SK-N-SH (cell line): ENCODE results near the gene CCDC34.

ENCODE experiments used
- EP300 ChIP-seq, 2 experiments: IDR thresholded peaks; 2 replicates each; pipeline versions ENCODE4 v1.4.0 to v1.6.1; 2012; ENCODE audit warnings: borderline replicate concordance in 1 of 2, low read depth in 1 of 2, low read length in 1 of 2
- EZH2phosphoT487 ChIP-seq: fragments of 200-600 bp; sonication (generic); IDR thresholded peaks from 2 replicates; pipeline ENCODE4 v1.6.1; 2017; ENCODE audit warnings: low read depth, mixed run types, mild to moderate bottlenecking, antibody characterized with exemption, moderate library complexity, borderline replicate concordance
- NRF1 ChIP-seq: IDR thresholded peaks from 2 replicates; pipeline ENCODE4 v1.6.1; 2012; ENCODE audit warnings: low read depth, mild to moderate bottlenecking, low read length
- SMC3 ChIP-seq: IDR thresholded peaks from 2 replicates; pipeline ENCODE4 v1.6.1; 2012; ENCODE audit warnings: low read depth, low read length, improper control_type of control experiment
- TCF12 ChIP-seq: IDR thresholded peaks from 2 replicates; pipeline ENCODE4 v1.4.0; 2012
- YY1 ChIP-seq: IDR thresholded peaks from 2 replicates; pipeline ENCODE4 v1.4.0; 2012; ENCODE audit warnings: low read depth, mild to moderate bottlenecking
- TF ChIP-seq, protein P1 (sequence below): fragments of 200-600 bp; sonication (generic); IDR thresholded peaks from 2 replicates; pipeline ENCODE4 v1.6.1; 2017; ENCODE audit warnings: antibody characterized with exemption, mild to moderate bottlenecking, moderate library complexity

DNA sequence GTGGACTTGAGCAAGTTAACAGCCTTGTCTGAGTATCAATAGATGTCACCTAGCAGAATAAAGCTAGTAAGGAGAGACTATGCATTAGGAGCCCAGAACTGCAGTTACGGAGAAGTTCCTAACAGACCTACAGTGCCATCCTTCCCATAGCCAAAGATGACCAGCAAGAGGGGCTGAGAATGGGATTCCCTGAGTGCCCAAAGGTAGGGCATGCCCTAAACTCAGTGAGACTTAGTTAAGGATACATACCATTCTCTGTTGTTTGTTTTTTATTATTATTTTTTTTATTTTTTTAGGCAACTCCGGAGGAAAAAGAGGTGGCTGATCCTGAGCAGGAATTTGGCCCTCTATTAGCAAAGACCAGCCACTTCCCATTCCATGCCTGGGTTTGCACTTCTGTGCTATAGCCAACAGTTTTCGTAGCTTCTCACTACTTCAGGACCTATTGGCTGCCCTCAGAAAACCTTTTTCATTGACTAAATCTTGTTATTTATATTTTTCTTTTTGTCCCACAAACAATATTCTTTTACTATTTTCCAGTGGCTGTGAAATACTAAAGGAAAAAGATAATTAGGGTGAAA is 33.3 kb upstream of the CCDC34 start:
- TF ChIP-seq, protein P1, sequence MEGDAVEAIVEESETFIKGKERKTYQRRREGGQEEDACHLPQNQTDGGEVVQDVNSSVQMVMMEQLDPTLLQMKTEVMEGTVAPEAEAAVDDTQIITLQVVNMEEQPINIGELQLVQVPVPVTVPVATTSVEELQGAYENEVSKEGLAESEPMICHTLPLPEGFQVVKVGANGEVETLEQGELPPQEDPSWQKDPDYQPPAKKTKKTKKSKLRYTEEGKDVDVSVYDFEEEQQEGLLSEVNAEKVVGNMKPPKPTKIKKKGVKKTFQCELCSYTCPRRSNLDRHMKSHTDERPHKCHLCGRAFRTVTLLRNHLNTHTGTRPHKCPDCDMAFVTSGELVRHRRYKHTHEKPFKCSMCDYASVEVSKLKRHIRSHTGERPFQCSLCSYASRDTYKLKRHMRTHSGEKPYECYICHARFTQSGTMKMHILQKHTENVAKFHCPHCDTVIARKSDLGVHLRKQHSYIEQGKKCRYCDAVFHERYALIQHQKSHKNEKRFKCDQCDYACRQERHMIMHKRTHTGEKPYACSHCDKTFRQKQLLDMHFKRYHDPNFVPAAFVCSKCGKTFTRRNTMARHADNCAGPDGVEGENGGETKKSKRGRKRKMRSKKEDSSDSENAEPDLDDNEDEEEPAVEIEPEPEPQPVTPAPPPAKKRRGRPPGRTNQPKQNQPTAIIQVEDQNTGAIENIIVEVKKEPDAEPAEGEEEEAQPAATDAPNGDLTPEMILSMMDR, result no peak
- no peak for TF ChIP-seq SMC3
- no peak for TF ChIP-seq EP300 (IDR thresholded peaks at IDR 0.05; ENCODE audit: borderline replicate concordance in 1 of 2, low read depth in 1 of 2, low read length in 1 of 2)
- TF ChIP-seq TCF12, result no peak
- no peak for TF ChIP-seq EZH2phosphoT487
- no peak for TF ChIP-seq NRF1
- no peak for TF ChIP-seq YY1
